ENCODE measurements around the gene EPM2AIP1.

DNA sequence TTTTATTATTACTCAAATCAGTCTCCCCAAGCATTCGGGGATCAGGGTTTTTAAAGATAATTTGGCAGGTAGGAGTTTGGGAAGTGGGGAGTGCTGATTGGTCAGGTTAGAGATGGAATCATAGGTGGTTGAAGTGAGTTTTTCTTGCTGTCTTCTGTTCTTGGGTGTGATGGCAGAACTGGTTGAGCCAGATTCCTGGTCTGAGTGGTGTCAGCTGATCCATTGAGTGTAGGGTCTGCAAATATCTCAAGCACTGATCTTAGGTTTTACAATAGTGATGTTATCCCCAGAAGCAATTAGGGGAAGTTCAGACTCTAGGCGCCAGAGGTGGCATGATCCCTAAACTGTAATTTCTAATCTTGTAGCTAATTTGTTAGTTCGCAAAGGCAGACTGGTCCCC is 27.5 kb downstream of the EPM2AIP1 start:
- no peak for TF ChIP-seq POLR2A (IDR thresholded peaks at IDR 0.05)
- TF ChIP-seq CTCF (IDR thresholded peaks at IDR 0.05) = no peak
